ENCODE measurements around the gene MOK.
"Not testable (repeated sequence)": the region's sequence is repeated elsewhere in the genome, so short reads cannot be mapped to it uniquely, and the experiment has no call there.

MOK gene

DNA sequence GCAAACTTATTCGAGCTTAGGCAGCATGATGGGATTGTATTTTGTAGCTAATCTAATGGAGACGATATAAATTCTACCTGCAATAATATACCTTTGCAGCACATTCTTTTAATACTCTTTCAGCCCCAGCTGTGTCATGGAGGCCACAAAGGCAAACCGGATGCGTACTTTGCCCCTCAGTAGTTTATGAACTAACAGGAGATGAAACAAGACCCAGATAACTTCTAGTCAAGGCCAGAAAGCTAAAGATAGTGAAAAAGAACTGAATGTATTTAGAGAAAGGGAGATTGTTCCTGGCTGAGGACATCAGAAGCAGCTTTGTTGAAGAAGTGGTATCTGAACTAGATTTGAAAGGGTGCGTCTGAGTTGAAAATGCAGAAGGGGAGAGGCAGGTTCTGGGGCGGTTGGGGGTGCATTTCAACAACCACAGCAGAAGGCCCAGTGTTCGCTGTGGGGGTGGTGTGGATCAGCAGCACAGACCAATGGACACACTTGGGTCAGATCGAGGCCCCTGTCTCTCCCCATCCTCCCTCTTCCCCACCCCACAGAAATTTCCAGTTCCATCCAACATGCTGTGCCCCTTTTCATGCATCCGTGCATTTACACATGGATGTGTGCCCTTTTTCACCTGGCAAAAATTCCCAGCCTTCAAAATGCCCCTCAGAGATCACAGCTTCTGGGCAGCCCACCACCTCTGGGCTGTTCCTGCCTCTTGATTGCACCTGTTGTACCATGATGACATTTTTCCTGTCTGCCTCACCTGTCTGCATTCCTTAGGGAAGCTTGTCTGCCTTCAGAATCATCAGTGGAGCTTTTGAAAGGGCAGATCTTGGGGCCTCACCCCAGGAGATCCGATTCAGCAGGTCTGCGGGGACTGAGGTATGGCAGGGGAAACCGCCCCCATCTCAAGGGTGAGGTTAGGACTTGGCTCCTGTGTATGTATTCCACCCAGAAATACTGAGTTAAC is 16.8 kb upstream of the MOK start:
- DNase-seq (ENCODE audit: low read depth): no peak

DNA sequence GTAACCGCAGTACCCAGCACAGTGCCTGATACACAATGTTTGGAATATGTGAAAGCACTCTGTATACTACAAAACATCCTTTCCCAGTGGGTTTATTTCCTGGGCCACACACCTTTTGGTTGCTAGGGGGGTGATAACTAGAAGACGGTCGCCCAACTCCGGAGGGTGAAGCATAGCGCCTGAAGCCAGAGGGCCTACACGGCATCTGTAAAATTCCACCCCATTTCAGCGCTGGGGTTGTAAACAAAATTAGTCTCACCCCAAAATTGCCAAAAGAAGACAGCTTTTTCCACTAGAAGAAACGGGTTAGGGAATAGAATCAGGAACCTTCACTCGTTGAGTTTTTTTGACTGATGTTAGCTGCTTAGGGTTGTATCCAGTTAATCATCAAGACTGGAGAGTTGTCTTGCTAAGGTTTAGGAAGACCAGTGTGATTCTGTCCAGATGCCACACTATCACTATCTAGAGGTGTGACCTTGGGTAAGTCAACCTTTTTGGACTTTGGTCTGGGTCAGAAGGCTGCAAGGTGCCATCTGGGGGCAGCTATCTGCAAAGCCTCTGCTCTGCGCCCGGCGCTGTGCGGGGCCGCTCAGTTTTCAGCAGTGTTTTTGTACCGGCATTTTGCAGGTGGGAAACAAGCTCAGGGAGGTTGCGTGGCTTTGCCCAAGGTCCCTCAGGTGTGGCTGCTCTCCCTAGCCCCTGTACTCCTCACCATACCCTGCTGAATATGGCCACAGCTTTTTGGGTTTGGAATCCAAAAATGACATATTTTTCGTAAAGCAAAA is 15.9 kb upstream of the MOK start:
- no peak for DNase-seq (ENCODE audit: low read depth)

DNA sequence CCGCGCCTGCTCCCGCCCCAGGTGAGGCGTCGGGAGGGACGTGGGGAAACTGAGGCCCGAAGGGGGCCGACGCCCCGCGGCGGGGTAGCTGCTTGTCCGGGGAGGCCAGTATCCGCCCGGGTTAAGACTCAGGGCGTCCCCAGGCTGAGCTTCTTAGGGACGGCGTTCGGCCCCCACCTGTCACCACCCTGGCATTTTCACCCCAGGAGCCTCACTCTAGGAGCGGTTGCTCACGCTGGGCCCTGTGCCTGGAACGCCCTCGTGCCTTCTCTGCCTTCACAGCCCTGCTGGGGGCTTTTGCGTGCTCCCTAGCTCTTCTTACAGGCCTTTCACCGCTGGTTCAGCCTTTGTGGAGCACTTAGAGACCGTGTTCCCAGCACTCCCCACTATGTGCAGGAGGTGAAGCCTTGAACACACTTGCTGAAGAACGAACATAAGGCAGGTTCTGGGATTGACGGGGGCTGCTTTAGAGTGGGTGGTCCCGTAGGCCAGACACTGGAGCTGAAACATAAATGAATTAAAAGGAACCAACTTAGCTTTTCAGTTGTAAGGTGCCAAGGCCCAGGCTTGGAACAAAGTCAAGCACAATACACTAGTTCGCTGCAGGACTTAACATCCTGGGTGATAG is 15.2 kb upstream of the MOK start:
- DNase-seq (ENCODE audit: low read depth): no peak

DNA sequence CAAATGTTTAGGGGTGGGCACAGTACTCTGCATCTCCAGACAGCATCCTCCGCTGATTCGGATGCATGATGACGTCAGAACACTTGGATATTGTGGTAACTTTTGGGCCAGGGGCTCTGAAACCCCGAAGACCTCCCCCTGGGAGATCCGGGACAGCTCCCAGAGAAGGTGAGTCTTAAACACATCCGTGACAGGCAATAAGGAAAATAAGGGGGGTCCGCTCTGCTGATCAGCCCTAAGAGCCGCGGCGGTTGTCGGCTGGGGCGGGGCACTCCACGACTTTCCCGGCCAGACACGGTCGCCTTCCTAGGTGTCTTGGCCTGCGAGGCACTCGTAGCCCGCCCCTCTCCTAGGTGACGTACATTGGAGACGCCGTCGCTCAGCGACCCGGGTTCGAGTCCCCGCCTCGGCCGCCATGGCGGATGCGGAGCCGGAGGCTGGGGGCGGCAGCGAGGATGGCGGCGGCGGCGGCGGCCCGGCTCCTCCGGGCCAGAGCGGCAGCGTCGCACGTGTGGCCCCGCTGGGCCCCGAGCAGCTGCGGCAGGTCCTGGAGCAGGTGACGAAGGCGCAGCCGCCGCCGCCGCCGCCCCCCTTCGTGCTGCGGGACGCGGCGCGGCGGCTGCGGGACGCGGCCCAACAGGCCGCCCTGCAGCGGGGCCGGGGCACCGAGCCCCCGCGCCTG is 14.5 kb upstream of the MOK start, which contains the start of gene ZNF839:
TSS of gene ZNF839 (plus strand) at position 396 of the 682 bp plus-strand sequence. CDS start at position 416, 20 bp downstream.
- DNase-seq (ENCODE audit: low read depth): peak; percentile 72

DNA sequence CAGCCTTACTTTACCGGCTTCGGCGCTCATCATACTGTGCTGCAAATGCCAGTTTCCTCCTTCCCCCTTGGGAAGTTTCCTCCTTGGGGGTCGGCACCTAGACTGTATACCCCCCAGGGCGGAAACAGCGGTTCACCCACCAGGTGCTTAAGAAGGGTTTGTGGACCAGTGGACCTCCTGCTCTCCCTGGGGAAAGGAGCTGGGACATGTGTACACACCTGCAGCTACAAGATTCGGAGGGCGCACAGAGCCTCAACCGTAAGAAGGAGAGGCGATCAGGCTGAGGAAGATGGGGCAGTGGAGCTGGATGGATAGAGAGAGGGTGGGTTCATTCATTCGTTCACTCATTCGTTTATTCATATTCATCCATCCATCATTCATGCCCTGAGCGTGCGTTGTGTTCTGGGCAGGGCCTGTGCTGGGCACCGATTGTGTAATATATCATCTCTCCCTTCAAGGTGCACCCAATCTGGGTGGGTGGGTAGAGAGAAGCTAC is 13.9 kb upstream of the MOK start:
- no peak for DNase-seq (ENCODE audit: low read depth)

DNA sequence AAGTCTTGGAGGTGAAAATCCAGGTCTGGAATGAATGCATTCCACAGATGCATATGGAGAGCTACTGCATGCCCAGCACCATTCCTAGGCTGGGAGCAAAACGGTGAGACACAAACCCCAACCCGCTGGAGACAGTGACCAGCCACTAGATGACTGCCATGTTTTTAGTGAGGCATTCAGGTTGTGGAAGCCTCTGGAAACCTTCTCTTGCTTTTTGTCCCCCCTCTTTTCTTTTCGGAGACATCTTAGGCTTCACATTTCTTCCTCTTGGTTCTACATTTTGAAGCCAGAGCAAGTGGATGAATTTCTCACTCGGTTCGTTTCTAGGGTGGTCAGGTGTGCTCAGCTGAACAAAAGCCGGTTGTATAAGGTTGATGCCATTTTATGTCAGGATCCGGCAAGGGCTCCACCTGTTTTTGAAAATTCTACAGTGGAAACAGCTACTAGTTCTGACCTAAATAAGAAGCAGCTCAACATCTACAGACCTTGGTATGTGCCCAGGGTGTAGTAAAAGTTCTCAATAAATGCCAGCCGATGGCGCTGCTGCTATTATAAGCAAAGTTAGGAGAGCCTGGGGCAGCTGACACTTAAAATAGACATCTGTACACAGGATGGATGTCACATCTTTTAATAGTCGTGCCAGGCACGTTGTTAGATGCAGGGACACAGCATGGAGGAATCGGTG is 12.7 kb upstream of the MOK start:
- DNase-seq (ENCODE audit: low read depth): no peak

DNA sequence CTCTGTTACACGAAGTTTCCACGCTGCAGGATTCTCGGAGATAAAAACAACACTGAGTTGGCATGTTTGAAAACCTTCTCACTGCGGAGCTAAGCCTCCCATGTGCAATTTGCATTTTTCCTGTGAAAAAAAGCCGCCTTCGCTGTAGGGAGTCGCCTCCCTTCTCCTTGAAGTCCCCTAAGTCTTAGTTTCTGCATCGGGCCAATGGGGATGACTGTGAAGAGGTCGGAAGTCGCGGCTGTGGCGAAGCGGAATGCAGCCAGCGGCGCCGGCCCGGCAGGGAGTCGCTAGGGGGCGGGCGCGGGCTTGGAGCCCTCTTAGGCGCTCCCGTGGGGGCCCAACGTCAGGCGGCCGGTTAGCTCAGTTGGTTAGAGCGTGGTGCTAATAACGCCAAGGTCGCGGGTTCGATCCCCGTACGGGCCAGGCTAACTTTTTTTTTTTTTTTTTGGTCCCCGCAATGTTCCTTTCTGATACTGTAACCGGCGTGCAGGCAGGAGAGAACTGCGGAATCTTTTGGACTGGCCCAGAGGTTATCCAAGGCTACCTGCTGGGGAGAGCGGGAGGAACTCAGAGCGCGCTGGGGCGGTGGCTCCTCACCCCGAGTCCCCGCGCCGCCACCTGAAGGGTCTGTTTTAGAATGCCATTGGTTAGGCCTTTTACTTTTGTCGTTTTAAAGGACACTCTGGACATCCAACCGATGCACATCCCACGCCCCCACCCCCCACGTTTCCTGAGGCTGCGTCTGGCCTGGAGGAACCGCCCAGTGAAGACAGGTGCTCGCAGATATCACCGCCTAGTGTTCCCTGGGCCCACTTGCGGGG is 12.0 kb upstream of the MOK start:
- DNase-seq (ENCODE audit: low read depth): peak; percentile 79

DNA sequence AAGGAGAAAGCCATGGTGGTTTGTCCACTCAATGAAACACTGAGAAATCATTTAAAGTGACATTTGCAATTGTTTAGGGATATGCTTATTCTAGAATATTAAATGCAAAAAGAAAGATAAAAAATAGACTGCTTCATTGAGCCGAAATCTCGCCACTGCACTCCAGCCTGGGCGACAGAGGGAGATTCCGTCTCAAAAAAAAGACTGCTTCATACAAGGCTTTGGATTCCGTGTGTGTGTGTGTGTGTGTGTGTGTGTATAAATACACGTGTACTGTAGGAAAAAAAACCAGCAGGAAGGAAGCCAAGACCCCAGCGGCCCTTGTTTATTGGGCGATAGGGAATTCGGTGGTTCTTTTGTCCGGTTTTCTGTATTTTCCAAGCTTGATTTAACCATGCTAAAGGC is 11.4 kb upstream of the MOK start:
- DNase-seq (ENCODE audit: low read depth): no peak

DNA sequence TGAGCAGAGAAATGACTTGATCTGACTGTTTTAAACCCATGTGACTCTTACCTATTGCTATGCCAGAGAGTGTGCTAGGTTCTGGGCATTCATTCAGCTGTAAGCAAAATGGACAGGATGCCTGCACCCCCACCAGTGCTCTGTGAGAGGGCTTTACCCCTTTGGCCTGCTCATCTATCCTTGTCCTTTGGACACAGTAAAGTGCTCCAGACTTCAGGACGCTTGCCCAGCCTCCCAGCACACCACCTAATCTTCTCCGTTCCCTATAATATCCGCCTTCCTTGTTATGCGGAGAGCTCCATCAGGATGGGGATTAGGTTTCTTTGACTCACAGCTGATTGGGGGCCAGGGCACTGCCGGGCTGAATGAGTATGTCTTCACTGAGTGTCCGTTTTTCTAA is 10.2 kb upstream of the MOK start:
- no peak for DNase-seq (ENCODE audit: low read depth)

DNA sequence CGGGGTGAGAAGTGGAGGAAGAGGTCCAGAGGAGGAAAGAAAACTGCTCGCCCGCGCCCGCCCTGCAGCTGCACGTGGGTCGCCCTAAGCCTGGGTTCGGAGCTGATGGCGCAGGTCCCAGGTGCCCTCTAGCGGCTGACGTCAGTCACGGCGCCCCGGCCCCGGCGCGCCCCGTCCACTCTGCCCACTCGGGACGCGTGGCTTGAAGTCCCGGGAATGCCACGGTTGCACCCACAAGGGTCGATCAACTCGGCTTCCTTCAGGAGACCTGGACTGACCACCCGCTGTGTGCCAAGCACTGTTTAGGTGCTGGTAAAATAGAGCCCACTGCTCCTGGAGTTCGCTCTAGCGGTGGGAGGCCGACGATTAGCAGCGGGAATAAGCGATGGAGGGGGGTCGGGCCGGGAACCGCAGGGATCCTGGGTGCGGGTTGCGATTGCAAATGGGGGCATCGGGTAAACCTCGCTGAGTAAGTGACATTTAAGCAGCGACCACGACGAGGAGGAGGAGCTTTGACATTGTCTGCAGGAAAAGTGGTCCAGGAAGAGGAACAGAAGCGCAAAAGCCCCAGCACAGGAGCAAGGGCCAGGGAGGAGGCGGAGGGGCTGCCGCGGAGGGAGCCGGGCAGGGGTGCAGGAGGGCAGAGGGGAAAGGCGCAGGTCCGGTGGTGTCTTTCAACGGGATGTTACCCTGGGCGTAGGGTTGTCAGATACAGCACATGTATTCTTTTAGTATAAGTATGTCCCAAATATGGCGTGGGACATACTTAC is 9.5 kb upstream of the MOK start:
- DNase-seq (ENCODE audit: low read depth): peak; percentile 58

DNA sequence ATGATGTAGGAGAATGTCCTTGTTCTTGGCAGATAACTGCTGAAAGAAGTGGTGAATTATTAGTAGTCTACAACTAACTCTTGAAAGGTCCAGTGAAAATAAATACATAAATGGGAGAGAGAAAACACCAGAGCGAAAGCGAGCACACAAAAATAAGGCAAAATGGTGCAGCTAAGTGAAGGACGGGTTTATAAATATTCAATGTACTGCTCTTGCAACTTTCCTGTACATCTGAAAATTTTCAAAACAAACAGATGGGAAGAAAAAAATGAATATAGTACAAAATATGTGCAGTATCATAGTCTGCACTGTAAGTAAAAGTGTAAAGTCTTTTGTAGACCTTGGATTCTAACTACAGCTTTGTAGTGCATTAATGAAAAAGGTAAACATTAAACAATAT is 1.3 kb downstream of the MOK start:
- no peak for DNase-seq (ENCODE audit: low read depth)

DNA sequence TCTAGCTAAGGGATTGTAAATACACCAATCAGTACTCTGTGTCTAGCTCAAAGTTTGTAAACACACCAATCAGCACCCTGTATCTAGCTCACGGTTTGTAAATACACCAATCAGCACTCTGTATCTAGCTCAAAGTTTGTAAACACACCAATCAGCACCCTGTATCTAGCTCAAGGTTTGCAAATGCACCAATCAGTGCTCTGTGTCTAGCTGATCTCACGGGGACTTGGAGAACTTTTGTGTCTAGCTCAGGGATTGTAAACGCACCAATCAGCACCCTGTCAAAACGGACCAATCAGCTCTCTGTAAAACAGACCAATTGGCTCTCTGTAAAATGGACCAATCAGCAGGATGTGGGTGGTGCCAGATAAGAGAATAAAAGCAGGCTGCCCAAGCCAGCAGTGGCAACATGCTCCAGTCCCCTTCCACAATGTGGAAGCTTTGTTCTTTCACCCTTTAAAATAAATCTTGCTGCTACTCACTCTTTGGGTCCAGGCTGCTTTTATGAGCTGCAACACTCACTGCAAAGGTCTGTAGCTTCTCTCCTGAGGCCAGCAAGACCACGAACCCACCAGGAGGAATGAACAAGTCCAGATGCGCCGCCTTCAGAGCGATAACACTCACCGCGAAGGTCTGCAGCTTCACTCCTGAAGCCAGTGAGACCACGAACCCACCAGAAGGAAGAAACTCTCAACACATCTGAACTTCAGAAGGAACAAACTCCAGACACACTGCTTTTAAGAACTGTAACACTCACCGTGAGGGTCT is 6.5 kb downstream of the MOK start:
- DNase-seq (ENCODE audit: low read depth): not testable (repeated sequence)

DNA sequence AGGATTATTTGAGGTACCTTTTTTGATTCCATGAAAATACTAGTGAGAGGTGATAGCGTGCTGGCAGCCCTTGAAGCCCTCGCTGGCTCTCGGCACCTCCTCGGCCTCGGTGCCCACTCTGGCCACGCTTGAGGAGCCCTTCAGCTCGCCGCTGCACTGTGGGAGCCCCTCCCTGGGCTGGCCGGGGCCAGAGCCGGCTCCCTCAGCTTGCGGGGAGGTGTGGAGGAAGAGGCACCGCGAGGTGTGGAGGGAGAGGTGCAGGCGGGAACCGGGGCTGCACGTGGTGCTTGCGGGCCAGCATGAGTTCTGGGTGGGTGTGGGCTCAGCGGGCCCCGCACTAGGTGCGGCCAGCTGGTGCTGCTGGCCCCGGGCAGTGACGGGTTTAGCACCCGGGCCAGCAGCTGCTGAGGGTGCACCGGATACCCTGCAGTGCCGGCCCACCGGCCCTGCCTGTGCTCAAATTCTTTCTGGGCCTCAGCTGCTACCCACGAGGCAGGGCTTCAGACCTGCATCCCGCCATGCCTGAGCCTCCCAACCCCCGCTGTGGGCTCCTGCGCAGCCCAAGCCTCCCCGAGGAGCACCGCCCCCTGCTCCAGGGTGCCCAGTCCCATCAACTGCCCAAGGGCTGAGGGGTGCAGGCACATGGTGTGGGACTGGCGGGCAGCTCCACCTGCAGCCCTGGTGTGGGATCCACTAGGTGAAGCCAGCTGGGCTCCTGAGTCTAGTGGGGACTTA is 7.4 kb downstream of the MOK start:
- DNase-seq (ENCODE audit: low read depth): no peak

DNA sequence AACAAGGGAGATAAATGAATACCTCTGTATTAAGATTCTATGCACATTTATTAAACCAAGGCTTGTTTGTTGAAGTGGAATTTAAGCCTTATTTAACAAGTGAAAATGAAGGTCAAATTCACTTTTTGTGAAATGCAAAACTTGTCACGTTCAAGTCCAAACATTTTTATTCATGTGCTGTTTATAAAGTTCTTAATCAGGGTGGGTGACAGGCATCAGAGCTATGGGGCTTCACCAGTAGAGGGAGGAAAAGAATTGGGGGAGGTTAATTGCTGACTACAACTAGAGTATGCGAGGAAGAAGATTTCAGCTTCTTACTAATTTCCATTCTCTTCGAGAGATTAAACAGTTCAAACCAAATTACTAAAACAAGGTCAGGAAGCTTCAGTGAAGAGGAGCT is 9.7 kb downstream of the MOK start:
- DNase-seq (ENCODE audit: low read depth): no peak

DNA sequence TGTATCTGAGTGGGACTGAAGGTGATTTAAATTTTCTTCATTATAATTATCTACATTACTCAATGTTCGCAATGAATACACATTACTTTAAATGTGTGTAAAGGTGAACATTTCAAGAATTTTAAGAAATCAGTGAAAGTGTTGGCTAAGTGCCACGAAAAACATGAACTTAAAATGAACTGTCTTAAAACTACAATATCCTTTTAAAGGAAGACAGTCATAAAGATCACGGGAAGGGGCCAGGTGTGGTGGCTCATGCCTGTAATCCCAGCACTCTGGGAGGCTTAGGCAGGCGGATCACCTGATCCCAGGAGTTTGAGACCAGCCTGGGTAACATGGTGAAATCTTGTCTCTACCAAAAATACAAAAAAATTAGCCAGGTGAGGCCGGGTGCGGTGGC is 11.2 kb downstream of the MOK start:
- DNase-seq (ENCODE audit: low read depth): no peak

DNA sequence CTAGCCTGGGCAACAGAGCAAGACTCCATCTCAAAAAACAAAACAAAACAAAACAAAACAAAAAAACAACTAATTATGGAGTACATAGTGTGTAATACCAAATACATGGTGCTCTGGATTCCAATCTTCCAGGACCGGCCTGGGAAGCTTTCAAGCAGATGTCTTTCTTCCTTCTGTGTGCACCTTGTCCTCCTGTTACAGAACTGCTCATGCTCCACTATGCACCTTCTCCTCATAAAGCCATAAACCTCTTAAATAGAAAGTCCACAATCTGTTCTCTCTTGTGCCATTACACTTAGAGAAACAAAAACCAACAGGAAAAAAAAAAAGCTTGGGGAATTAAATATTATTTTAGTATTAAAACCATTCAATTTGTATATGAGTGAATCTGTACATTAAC is 12.5 kb downstream of the MOK start:
- no peak for DNase-seq (ENCODE audit: low read depth)

DNA sequence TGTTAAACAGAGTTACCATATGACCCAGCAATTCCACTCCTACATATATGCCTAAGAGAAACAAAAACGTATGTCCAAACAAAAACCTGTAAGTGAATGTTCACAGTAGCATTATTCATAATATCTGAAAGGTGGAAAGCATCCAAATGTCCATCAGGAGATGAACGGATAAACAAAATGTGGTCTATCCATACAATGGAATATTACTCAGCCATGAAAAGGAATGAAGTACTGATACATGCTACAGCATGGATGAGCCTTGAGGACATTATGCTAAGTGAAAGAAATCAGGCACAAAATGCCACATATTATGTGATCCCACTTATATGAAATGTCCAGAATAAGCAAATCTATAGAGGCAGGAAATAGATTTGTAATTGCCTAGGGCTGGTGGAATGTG is 16.8 kb downstream of the MOK start:
- no peak for DNase-seq (ENCODE audit: low read depth)

DNA sequence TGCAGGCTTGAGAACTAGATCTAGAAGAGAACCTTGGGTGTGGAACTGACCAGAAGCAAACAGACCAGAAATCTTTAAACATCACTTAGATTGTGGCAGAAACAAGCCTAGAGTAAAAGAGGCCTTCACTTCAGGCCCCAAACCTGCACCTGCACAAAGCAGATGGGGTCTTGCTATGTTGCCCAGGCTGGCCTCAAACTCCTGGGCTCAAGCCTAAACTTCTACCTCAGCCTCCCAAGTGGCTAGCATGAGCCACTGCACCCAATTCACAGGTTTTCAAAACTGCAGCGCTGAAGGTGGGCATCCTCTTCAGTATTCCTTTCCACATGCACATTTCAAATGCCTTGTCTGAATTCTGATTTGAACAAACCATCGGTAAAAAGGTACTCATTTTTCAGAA is 19.9 kb downstream of the MOK start:
- DNase-seq (ENCODE audit: low read depth): no peak

All from GM04504 (cell line).